GM13976 (cell line): ENCODE data around the gene HIP1.
"Not testable (repeated sequence)": the region's sequence is repeated elsewhere in the genome, so short reads cannot be mapped to it uniquely, and the experiment has no call there.

Experiments used
- DNase-seq: peaks from one replicate; pipeline ENCODE4 v3.0.0; 2012; ENCODE audit warnings: low spot score
- in situ Hi-C: fragments of 300-500 bp; cut with MboI; formaldehyde crosslinking; loops from one replicate; pipeline ENCODE4 v1.12.0; 2022; ENCODE audit warnings: low sequenced_read_pairs, mixed read lengths, inconsistent platforms; ENCODE audit not compliant: unreplicated experiment
- TF ChIP-seq, protein P1 (sequence below): IDR thresholded peaks from 2 replicates; pipeline ENCODE4 v1.5.1; 2012; ENCODE audit warnings: borderline replicate concordance, mild to moderate bottlenecking; ENCODE audit not compliant: insufficient read depth; ENCODE audit errors: extremely low read depth, missing control alignments, control extremely low read depth

HIP1 gene

DNA sequence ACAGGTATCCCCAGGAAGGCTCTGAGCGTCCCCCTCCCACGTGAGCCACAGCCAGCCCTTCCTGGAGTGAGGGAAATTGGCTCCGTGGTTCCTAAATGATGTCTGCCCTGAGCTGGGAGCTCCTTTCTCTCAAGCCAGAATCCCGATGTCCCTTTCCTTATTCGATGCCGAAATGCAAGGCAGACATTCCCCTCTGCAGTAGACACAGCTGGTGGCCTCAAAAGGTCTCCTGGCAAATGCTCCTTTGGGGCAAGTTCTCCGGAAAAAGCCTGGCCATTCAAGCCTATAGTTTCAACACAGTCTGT, 98.9 kb downstream of the HIP1 start:
- no peak for DNase-seq
- in situ Hi-C loops = no loop called here
- TF ChIP-seq, protein P1, sequence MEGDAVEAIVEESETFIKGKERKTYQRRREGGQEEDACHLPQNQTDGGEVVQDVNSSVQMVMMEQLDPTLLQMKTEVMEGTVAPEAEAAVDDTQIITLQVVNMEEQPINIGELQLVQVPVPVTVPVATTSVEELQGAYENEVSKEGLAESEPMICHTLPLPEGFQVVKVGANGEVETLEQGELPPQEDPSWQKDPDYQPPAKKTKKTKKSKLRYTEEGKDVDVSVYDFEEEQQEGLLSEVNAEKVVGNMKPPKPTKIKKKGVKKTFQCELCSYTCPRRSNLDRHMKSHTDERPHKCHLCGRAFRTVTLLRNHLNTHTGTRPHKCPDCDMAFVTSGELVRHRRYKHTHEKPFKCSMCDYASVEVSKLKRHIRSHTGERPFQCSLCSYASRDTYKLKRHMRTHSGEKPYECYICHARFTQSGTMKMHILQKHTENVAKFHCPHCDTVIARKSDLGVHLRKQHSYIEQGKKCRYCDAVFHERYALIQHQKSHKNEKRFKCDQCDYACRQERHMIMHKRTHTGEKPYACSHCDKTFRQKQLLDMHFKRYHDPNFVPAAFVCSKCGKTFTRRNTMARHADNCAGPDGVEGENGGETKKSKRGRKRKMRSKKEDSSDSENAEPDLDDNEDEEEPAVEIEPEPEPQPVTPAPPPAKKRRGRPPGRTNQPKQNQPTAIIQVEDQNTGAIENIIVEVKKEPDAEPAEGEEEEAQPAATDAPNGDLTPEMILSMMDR = no peak

DNA sequence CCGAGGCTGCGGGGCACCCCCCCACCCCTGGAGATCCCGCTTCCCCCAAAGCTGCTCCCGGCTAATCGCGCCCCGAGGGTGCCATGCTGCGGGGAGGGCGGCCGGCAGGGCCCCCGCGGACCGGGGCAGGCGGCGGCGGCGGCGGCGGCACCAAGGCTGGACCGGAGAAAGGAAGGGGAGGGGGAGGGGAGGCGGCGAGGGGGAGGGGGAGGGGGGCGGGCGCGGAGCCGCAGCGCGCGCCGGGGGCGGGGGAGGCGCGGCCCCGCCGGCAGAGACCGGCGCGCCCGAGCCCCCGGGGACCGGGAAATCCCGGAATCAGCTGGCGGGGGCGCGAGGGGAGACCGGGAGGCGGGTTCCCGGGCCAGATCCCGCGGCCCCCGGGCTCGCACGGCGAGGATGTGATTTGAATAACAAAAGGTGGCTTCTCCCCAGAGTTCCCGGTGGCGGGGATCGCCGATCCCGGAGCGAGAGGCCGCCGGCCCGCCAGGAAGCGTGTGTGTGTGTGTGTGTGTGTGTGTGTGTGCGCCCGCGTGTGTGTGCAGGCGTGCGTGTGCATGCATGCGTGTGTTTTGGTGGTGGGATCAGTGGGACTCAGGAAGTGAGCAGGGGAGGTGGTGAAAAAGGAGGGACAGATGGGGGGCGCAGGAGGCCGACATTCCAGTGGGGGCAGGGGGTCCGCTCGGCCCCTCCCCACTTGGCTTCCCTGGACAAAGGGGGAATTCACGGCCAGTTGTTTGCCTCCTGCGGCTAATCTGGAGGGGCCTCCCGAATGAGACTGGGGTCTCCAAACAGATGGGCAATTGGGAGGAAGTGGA, 99.5 kb downstream of the HIP1 start:
- peak; percentile 82 for DNase-seq
- TF ChIP-seq, protein P1 = no peak
- in situ Hi-C loops = no loop called here

DNA sequence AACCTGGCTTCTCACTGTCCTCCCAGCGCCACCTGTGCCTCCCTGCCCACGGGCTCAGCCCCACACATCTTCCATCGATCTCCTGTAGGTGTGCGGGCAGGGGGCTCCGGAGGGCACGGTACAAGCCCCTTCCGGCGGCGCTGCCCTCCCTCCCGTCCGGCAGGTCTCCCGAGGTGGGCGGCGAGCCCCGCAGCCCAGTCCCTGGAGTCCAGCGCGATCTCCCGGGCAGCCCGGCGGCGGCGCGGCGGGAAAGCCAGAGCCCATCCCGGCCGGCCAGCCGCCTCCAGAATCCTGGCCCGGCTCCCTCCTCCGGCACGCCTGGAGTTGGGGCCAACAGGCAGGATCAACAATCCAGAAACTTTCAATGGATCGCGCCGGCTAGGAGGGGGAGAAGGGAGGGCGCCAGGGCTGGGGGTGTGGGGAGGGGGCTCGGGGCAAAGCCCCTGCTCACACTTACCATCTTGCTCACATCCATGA, 100.1 kb downstream of the HIP1 start:
- in situ Hi-C loops = no loop called here
- peak; percentile 46 for DNase-seq
- TF ChIP-seq, protein P1 = no peak

DNA sequence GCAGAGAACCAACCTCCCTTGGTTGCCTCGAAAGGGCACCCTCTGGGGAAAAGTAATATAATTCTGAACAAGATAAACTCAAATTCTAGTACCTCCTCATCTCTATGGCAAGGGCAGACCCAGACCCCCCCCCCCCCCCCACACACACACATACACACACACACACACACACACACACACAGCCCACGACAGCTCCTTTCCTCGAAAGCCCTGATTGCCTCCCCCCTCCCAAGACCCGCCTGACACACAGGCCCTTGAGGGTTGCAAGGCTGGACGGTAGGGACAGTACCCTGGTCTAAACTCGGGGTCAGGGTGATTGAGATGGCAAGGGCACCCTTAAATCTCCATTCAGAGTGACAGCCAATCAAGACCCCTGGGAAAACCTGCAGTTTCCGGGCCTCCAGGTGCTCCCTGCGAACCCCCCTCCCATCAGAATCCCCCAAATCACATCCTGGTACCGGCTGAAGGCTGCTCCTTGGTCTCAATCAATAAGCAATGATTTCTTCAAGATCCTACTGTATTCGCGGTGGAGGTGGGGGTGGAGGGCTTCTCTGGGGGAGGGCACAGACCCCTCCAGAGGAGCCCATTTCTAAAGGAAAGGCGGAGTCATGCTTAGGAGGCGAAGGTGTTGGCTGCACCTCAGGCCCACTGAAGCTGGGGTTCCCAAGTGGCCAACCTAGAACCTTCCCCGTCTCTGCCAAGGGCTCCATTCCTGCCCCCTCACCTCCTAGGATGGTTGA, 100.7 kb downstream of the HIP1 start:
- no peak for DNase-seq
- in situ Hi-C loops = no loop called here

DNA sequence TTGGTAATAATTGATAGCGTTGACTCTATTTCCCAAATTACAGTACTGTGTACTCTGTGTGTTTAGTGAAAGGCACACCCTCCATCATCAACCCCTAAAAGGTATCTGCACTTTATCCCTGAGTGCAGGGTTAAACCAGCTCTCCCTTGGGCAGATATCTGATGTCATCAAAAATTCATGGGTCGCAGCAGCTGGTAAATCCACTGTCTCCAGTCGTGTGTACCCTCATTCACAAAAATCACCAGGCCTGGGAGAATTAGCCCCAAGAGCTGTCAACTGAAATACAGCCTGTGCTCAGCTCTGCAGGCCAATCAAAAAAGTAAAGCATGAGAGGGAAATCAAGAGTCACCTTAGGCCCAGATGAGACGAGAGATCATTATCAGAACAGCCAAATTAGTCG, 103.7 kb downstream of the HIP1 start:
- in situ Hi-C loops = no loop called here
- TF ChIP-seq, protein P1 = no peak
- DNase-seq = no peak

More for the DNA sequence above, 100.7 kb downstream of the HIP1 start:
- TF ChIP-seq, protein P1 = no peak

DNA sequence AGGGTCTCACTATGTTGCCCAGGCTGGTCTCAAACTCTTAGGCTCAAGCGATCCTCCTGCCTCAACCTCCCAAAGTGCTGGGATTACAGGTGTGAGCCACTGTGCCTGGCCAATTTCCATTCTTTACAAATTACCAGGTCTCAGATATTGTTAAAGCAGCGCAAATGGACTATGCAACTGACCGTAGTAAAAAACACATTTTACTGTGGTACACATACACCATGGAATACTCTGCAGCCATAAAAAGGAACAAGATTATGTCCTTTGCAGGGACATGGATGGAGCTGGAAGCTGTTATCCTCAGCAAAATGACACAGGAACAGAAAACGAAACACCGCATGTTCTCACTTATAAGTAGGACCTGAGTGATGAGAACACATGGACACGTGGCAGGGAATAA, 106.2 kb downstream of the HIP1 start:
- in situ Hi-C loops, DNase-seq: not testable (repeated sequence)

DNA sequence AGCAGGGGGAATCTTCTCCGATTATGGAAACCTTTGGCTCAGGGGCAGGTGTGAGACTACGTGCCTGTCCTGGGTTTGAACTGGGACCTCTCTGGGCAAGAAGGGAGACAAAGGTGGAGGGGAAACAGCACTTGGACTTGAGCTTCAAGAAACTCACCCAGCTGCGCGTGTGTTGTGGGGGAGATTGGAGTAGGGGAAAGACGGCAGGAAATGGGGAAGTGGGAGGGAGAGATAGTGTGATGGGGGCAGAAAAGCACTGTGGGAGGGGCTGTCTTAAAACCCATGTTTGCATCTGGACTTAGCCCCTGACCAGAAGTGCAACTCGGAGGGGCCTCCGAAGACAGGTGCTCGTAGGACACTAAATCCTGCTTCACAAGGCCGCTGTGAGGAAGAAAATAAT, 107.0 kb downstream of the HIP1 start:
- TF ChIP-seq, protein P1 = no peak
- no peak for DNase-seq
- in situ Hi-C loops = no loop called here
